NCI-H1930 (cell line): ENCODE data around the gene EVA1C.
"Not testable (repeated sequence)": the region's sequence is repeated elsewhere in the genome, so short reads cannot be mapped to it uniquely, and the experiment has no call there.

Experiments
- DNase-seq, 2 experiments: peaks; one replicate each; lab custom pipeline; 2025; lab: John Stamatoyannopoulos, UW

Gene EVA1C

DNA sequence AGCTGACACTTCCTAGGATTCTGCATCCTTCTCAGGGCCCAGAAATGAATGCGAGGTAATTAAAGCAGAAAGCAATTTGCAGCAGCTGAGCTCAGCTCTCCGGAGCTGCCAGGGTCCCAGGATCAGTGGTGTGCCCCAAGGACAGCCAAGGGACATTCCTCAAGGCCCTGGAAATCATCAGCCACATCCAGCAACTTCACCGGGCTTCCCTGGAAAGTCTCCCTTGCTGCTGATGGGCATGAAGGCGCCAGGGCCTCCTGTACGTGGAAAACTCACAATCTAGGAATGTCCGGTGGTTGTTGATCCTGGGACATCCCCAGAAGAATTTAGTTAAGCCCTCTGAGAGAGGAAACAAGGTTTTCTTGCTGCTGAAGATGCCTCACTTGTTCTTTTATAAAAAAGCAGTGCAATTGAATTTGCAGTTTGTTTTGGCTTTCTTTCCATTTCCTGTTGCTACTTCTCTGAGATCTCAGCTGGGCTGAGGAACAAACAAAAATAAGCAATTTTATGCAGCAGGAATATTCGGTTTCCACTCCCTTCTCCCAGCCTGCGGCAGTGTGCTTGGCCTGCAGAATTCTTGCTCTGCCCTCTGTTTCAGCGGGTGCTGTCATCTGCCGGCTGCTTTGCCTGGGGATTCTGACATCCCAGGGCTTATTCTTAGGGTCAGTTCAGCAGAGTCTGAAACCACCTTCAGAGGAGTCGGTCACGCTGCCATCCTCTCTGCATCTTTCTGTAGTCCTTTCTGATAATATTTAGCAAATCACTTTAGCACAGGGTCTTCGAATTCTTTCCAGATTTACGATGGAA is 86.9 kb downstream of the EVA1C start:
- DNase-seq, result no peak

DNA sequence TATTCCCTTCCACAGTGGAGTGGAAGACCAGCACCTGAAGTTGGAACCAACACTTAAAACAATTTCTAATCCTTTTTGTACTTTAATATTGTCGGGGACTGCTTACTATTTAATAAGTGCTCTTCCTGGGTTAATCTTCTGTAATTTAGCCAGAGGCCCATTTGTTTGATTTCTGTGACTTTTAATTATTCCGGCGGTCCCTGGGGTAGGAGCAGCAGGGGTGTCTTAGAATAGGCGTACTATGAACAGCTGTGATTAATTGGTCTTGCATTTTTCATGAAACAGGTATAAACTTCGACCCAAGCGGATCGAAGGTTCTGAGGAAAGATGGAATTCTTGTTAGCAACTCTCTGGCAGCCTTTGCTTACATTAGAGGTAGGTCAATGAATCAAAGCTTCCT is 91.1 kb downstream of the EVA1C start:
- DNase-seq, result not testable (repeated sequence)

DNA sequence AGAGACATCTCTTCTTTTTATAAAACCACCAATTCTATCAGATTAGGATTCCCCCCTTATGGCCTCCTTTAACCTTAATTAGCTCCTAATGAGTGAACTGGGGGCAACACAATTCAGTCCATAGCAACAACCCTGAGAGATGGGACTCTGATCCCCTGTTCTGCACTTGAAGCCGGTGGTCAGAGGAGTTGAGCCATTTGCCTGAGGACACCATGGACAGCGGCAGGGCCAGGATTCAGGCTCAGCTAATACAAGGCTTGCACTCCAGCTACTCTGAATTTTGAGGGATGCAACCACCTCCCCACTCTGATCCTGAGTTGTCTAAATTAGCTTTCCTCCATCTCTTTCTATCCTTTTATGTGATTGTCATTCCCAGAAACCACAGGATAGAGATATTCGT is 93.3 kb downstream of the EVA1C start:
- not testable (repeated sequence) for DNase-seq

GRCh38 chr21:32506411-32506965 is 94.0 kb downstream of the EVA1C start:
- not testable (repeated sequence) for DNase-seq

DNA sequence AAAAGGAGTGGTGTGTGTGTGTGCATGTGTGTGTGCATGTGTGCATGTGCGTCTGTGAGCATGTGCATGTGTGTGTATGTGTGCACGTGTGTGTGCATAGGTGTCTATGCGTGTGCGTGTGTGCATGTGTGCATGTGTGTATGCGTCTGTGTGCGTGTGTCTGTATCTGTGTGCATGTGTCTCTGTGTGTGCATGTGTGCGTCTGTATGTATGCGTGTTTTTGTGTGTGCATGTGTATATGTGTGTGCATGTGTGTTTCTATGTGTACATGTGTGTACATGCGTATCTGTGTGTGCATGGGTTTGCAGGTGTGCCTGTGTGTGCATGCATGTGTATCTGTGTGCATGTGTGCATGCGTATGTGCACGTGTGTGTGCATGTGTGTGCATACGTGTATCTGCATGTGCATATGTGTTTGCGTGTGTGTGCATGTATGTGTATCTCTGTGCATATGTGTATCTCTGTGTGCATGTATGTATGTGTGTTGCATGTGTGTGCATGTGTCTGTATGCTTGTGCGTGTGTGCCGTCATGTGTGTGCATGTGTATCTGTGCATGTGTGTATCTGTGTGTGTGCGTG is 94.9 kb downstream of the EVA1C start:
- no peak for DNase-seq

- not testable (repeated sequence) for DNase-seq
Measured at GRCh38 chr21:32508036-32508435, 95.5 kb downstream of the EVA1C start.

GRCh38 chr21:32508558-32508957 is 96.1 kb downstream of the EVA1C start:
- no peak for DNase-seq

GRCh38 chr21:32508975-32509374 is 96.5 kb downstream of the EVA1C start:
- DNase-seq, result not testable (repeated sequence)

DNA sequence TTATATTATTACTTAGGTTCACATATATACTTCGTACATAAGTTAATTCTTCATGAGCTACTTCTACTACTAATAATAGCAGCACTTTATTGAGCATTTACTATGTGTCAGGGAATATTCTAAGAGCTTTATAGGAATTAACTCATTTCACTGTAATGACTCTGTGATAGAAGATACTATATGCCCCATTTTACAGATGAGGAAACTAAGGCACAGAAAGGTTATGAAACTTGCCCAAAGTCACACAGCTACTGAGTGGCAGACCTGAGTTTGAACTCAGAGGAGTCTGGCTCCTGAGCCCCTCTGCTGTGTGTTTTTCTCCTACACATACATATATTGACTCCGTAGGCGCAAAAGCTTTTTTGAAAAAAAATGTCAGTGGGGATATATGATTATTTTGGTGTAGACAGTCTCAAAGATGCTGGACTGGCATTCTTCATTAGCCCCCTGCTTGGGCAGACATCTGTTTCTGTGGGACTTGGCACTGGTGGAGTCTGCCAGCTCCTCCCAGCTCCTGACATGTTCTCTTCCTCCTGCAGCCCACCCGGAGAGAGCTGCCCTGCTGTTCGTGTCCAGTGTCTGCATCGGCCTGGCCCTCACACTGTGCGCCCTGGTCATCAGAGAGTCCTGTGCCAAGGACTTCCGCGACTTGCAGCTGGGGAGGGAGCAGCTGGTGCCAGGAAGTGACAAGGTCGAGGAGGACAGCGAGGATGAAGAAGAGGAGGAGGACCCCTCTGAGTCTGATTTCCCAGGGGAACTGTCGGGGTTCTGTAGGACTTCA is 102.0 kb downstream of the EVA1C start:
- no peak for DNase-seq

DNA sequence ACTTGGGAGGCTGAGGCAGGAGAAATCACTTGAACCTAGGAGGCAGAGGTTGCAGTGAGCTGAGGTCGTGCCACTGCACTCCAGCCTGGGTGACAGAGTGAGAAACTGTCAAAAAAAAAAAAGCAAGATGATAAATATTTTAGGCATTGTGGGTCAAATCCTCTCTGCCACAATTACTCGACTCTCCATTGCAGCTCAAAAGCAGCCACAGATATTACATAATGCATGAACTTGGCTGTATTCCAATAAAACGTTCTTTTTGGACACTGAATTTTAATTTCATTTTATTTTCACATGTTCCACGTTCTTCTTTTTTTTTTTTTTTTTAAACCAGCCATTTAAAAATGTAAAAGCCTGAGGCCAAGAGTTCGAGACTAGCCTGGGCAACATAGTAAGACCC is 103.4 kb downstream of the EVA1C start:
- no peak for DNase-seq

DNA sequence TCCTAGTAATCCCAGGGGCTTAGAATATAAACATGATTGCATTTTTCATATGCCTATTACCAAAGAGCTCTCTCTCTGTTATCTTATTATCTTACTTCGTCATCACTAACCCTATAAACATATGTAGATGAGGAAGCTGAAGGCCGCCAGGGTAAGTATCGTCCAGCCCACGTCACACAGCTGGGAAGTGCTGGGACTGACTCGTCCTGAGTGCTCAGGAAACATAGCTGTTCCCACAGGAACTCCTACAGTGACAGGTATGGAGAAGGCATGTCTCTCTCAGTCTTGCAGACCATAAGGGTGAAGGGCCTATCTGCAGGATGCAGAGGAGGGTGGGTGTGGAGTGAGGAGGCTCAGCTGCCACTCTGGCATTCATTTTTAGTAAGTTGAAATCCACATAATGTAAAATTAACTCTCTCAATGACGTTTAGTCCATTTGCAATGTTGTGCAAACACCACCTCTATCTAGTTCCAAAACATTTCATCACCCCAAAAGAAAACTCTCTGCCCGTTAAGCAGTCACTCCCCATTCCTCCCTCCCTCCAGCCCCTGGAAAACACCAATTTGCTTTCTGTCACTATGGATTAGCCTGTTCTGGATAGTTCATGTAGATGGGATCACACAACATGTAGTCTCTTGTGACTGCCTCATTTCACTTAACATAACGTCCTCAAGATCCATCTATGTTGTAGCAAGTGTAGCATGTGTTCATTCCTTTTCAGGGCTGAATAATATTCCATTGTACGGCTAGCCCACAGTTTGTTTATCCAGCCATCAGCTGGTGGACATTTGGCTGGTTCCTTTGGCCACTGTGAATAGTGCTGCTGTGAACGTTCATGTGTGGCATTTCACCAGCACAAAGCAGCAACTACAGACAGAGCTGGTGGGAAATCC is 104.5 kb downstream of the EVA1C start:
- no peak for DNase-seq

- no peak for DNase-seq
Measured at GRCh38 chr21:32519945-32520874, 107.7 kb downstream of the EVA1C start.

GRCh38 chr21:32520875-32521735 is 108.6 kb downstream of the EVA1C start:
- no peak for DNase-seq

DNA sequence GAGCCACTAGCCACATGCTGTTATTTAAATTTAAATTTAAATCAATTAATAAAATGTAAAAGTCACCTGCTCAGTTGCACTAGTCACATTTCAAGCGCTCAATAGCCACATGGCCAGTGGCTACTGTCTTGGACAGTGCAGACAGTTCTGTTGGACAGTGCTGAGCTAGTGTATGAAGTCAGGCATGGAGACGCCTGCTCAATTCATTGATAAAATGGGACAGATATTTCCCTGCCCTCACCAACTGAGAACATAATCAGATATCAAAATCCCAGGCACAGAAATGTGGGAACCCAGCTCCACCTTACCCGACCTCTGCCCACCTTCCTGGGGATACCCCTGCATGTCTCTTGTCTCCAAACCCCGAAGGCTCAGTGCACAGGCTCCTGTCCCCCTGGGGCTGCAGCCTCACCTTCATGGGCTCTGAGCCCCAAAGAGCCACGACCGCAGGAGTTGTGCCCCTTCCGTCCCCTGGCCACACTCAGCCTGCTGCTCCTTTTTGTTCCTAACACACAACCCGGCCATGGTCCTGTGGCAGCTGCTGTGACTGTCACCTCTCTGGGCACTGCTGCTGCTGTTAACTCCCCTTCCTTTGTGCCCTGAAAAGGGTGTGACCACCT is 109.3 kb downstream of the EVA1C start:
- no peak for DNase-seq

DNA sequence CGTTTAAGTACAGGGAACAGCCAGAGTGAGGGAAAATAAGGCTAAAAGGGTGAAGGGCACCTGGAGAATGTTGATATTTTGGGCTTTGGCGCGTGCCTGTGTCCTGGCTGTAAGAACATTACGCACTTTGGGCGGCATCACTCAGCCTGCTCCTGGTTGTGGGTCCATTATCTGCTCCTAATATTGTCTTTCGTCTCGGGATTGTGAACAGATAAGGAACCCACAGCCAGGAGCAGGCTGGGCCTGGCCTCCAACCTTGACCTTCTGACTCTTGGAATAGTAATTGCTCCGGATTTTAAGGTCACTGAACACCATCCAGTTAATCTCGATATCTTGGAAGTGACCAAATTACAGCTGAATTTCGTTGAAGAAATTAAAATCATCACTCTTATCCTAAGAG is 111.0 kb downstream of the EVA1C start:
- DNase-seq, result no peak

DNA sequence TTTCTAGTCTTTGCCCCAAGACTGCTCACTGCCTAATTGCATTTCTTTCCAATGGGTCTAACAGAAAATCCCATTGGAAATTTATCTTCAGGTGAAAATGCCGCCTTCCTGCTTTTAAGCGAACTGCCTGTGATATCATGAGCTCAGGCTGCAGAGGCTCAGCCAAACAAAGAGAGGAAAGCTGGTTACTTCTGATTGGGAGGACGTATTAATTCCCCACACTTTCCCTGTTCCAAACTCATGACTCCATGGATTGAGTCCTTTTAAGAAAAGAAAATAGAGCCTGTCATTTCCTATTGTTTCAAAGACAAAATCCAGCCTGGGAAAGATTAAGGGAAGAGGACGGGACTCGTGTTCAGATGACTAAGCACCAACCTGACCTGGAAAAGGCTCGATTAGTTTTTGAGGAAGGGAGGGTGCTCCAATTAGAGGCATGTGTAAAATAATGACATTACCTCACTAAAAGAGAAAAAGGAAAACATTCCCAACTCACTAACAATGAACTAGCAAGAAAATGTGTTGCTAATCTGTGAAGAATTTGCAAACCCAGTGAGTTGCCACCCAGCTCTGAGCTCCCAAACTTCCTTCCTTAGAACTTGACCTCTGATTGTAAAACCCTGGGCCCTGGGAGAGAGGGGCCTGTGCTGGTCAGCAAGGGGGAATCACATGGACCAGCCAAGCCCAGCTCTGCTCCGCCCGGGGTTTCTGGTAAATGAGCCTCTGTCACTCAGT is 111.6 kb downstream of the EVA1C start:
- no peak for DNase-seq

GRCh38 chr21:32525282-32525681 is 112.8 kb downstream of the EVA1C start:
- no peak for DNase-seq

DNA sequence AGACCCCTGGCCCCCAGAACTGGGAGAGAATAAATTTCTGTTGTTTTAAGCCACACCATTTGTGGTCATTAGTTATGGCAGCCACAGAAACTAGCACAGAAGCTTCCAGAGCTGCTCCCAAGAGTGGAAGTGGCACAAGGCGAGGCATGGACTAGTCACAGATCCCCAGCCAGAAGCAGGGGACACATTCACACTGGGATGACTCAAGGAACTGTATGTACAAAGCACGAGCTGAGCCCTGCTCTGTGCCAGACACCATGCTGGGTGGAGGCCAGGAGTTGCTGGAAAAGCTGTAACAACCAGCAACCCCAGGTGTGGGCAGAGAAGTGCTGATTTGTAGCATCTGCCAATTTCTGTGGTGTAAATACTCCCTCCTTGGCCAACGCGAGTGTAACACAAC is 117.2 kb downstream of the EVA1C start:
- DNase-seq, result no peak
